HS-5 (cell line): Measurements from ENCODE around the gene SIGLEC6.

Source experiments
- DNase-seq: peaks from one replicate; pipeline ENCODE4 v3.0.0-alpha.2; 2012; ENCODE audit warnings: low read depth

Gene SIGLEC6

GRCh38 chr19:51473009-51473707, 58.3 kb downstream of the SIGLEC6 start:
- DNase-seq, result peak; percentile 30

GRCh38 chr19:51472607-51473006, 58.9 kb downstream of the SIGLEC6 start:
- no peak for DNase-seq

- DNase-seq, result no peak
Measured at GRCh38 chr19:51471527-51471926, 59.9 kb downstream of the SIGLEC6 start.

- DNase-seq, result no peak
Measured at GRCh38 chr19:51470966-51471365, 60.5 kb downstream of the SIGLEC6 start.

GRCh38 chr19:51469629-51470028, 61.8 kb downstream of the SIGLEC6 start:
- DNase-seq, result no peak

- no peak for DNase-seq
Measured at GRCh38 chr19:51469162-51469561, 62.3 kb downstream of the SIGLEC6 start.

GRCh38 chr19:51468545-51468920, 62.9 kb downstream of the SIGLEC6 start:
- DNase-seq, result no peak

- DNase-seq, result no peak
Measured at GRCh38 chr19:51467864-51468544, 63.5 kb downstream of the SIGLEC6 start.
